Activated CD4-positive, alpha-beta T cell treated with anti-CD3 and anti-CD28 coated beads, Interleukin-2, amount 50 U/mL, for 48 hours (primary cell): ENCODE data around the gene SACM1L.

Experiments used
- DNase-seq, 2 experiments: peaks; one replicate each; pipeline ENCODE4 v3.0.0-alpha.2; 2020

Gene SACM1L

GRCh38 chr3:45790596-45790995 is 101.4 kb downstream of the SACM1L start:
- no peak for DNase-seq

DNA sequence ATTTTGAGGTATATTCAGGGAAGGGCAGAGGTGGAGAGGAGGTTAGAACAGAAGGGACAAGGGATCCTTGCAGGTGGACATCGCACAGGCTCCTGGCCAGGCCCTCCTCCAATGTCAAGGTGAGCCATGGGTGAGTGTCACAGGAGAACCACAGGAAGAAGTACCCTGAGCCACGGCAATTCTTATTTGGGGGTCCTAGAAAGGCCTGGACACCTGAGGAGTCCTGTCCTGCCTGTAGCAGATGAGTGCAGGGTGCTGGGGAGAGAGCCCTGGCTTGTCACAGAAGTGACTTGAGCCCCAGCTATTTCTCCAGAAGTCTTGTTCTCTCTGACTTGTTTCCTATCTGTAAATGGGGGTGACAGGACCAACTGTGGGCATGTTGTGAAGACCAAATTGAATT is 102.8 kb downstream of the SACM1L start:
- DNase-seq = no peak

GRCh38 chr3:45792516-45793172 is 103.4 kb downstream of the SACM1L start:
- DNase-seq = no peak

DNA sequence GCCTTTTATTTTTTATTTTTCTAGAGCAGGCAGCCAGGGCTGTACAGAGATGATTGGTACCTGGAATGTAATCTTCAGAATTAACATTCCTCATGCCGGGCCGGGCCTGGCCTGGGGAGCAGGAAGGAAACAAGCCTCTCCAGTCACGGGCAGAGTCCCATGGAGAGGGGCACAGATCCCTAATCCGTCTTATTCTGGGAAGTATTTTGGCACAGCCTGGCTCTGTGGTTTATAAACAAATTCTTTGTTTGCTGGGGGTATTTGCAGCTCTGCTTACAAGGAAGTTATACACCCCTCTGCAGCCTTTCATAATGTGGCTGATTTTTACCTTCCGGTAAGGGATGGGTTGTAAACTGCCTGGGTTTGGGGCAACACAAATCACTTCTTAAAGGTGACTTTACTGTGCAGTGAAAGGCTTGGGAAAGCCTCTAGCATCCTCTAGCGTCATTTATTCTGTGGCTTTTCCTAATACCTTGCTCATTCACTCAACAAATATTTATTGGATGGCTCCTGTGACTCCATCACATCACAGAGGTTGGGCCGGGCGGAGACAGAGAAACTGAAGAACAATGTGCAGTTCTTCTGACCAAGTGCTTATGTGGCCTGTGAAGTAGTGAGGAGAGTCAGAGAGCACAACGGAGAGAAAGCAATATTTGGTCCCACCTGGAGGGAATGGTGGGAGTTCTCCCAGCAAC is 104.4 kb downstream of the SACM1L start:
- no peak for DNase-seq

- no peak for DNase-seq
These were observed 105.0 kb downstream of the SACM1L start for GRCh38 chr3:45794177-45794560.

GRCh38 chr3:45794660-45795059 is 105.5 kb downstream of the SACM1L start:
- DNase-seq = no peak
